Measurements from ENCODE around the gene DOCK6.
"Not testable (repeated sequence)": the region's sequence is repeated elsewhere in the genome, so short reads cannot be mapped to it uniquely, and the experiment has no call there.

Gene DOCK6

GRCh38 chr19:11168568-11168967 lies 93.8 kb downstream of the DOCK6 start:
- no peak for DNase-seq

- no peak for DNase-seq
Observed at GRCh38 chr19:11166281-11167142, 95.8 kb downstream of the DOCK6 start.

- no peak for DNase-seq
Observed at GRCh38 chr19:11165486-11166030, 96.8 kb downstream of the DOCK6 start.

DNA sequence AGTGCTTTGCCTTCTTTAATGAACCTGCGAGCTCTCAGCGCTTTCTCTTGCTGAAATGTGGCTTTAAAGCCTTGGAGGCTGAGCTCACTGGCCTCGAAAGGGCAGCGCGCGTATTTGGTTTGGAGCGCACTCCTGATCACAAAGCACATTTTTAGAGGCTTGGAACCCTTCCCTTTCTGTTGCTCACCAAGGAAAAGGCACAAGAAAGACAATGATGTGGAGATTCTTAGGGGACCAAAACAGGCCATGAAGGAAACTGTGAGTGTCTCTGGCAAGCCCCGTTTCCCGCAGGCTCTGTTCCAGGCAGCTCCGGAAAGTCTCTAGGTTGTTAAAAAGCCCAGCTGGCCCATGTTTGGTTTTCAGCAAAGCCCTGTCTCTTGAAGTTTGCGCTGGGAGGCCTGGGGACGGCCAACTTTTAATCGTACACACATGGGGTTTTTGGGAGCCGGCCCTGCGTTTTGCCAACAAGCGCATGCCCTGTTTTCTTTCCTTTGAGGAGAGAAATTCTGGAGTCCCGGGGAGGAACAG lies 97.4 kb downstream of the DOCK6 start:
- DNase-seq: no peak

GRCh38 chr19:11164296-11164695 lies 98.0 kb downstream of the DOCK6 start:
- no peak for DNase-seq

- DNase-seq: not testable (repeated sequence)
Observed at GRCh38 chr19:11160440-11160768, 101.9 kb downstream of the DOCK6 start.

- no peak for DNase-seq
Observed at GRCh38 chr19:11159598-11160439, 102.5 kb downstream of the DOCK6 start.

DNA sequence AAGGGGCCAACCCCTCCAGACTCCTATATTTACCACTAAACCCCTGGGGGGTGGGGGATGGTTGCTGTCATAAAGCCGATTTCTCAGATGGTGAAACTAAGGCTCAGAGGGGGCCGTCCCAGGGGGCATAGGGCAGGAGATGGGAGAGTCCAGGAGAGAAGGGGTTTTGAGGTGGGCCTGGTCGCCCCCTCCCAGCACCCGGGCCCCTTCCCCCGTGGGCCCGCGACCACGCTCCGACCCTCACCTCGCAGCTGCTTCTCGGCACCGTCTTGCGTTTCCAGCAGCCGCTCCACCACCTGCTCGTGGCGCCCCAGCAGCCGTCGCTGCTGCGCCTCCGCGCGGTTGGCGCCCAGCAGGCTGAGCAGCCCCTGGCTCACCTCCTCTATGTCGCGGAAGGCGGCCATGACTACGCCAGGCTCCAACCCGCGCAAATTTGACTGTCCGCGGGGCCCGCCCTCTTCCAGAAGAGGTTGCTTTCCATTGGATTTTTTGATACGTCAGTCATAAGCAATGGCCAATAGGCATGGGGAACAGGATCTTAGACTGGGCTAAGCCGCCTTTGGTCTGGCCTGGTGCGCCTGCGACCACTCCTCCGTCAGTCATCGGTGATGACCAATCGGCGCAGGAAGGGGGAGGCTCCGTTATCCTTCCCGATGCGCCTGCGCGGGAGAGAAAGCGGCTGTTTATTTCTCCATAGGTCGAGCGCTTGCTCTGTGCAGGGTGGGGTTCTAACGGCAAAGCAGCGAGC lies 106.8 kb downstream of the DOCK6 start, which contains the start of gene SPC24:
Gene SPC24 (minus strand): TSS at position 410 of the 748 bp plus-strand sequence. CDS start 6 bp downstream, at position 404.
- DNase-seq: peak; percentile 71 to 87

- no peak for DNase-seq
Observed at GRCh38 chr19:11154683-11155047, 107.7 kb downstream of the DOCK6 start.

DNA sequence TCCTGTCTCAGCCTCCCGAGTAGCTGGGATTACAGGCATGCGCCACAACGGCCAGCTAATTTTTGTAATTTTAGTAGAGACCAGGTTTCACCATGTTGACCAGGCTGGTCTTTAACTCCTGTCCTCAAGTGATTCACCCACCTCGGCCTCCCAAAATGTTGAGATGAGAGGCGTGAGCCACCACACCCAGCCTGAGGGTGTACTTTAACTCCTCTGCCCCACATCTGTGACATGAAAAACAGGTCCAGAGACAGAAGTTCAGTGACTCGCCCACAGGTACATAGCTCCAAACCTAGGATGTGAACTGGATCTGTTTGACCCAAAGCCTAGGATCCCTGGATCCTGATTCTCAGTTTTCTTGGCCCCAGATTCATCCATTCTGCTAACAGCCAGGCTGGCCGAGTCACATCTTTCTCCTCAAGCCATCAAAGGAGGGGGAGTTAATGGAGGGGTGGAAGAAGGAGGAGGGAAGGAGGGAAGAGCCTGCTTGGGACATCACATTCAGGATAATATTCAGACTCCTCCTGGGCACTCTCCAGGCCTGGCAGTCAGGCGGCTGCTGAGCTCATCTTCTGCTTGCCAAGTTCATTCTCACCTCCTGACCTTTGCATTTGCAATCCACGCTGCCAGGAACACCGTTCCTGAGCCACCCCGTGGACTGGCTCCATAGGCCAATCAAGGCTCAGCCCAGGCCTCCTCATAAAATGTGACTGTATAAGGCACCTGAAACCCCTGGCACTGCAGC lies 109.8 kb downstream of the DOCK6 start:
- DNase-seq: no peak

GRCh38 chr19:11151181-11151580 lies 111.1 kb downstream of the DOCK6 start:
- no peak for DNase-seq

All from NCI-H187 (cell line).